Muscle layer of duodenum (tissue), 2 donors: ENCODE measurements around the gene ANP32A.
A peak's percentile ranks its signal among the peaks of the same experiment; 100 is the strongest.

ENCODE experiments used
- H3K27ac ChIP-seq: one replicate; pipeline ENCODE4 v1.7.0; 2013; ENCODE audit warnings: mild to moderate bottlenecking, low read length
- H3K27me3 ChIP-seq: one replicate; pipeline ENCODE4 v1.7.0; 2013; ENCODE audit warnings: low read depth, mild to moderate bottlenecking, control low read depth, low read length
- H3K36me3 ChIP-seq, 2 donors: one replicate each; pipeline ENCODE4 v1.7.0; 2013; ENCODE audit warnings: low read length in 2 of 2, control low read depth in 1 of 2, mild to moderate bottlenecking in 1 of 2; ENCODE audit not compliant: insufficient read depth in 2 of 2, control insufficient read depth in 1 of 2
- H3K4me1 ChIP-seq, 2 donors: one replicate each; pipeline ENCODE4 v1.7.0; 2013; ENCODE audit warnings: low read length in 2 of 2, mild to moderate bottlenecking in 2 of 2, control low read depth in 1 of 2, moderate library complexity in 1 of 2; ENCODE audit not compliant: insufficient read depth in 2 of 2, control insufficient read depth in 1 of 2
- H3K4me3 ChIP-seq, 2 donors: one replicate each; pipeline ENCODE4 v1.7.0; 2013; ENCODE audit warnings: low read length in 2 of 2, low read depth in 1 of 2, mild to moderate bottlenecking in 1 of 2
- H3K9me3 ChIP-seq, 2 donors: one replicate each; pipeline ENCODE4 v1.7.0; 2013; ENCODE audit warnings: low read length in 2 of 2, control low read depth in 1 of 2, mild to moderate bottlenecking in 1 of 2; ENCODE audit not compliant: control insufficient read depth in 1 of 2
- donor health status: healthy.

ANP32A gene

GRCh38 chr15:68843425-68844311, 23.0 kb upstream of the ANP32A start:
- Histone ChIP-seq H3K36me3 (no peaks in the 10 kb centered on the region), H3K9me3 (no peaks in the 10 kb centered on the region), H3K4me1 (peaks cover 0 to 8% of the 10 kb centered on the region in 2 donors), H3K27me3 (peaks cover 17% of the 10 kb centered on the region), H3K4me3 (peak overlapping the region; percentile 34 to 59), H3K27ac (no peak overlapping the region)

GRCh38 chr15:68842958-68843357, 22.3 kb upstream of the ANP32A start:
- no peaks in the 10 kb centered on the region for H3K9me3 ChIP-seq
- no peaks in the 10 kb centered on the region for H3K36me3 ChIP-seq
- H3K4me1 ChIP-seq = peaks cover 0 to 8% of the 10 kb centered on the region in 2 donors
- no peak overlapping the region for H3K27ac ChIP-seq
- no peak overlapping the region for H3K4me3 ChIP-seq
- peaks cover 17% of the 10 kb centered on the region for H3K27me3 ChIP-seq

GRCh38 chr15:68834346-68834745, 13.7 kb upstream of the ANP32A start:
- Histone ChIP-seq H3K27me3 (no peaks in the 10 kb centered on the region), H3K4me1 (no peaks in the 10 kb centered on the region), H3K4me3 (no peak overlapping the region), H3K9me3 (peaks cover 0 to 2% of the 10 kb centered on the region in 2 donors), H3K36me3 (no peaks in the 10 kb centered on the region), H3K27ac (no peak overlapping the region)

GRCh38 chr15:68833700-68834331, 13.1 kb upstream of the ANP32A start:
- Histone ChIP-seq H3K27ac (no peak overlapping the region), H3K4me3 (no peak overlapping the region), H3K36me3 (no peaks in the 10 kb centered on the region), H3K4me1 (no peaks in the 10 kb centered on the region), H3K9me3 (peaks cover 0 to 2% of the 10 kb centered on the region in 2 donors), H3K27me3 (no peaks in the 10 kb centered on the region)

- Histone ChIP-seq H3K27me3 (no peaks in the 10 kb centered on the region), H3K4me1 (no peaks in the 10 kb centered on the region), H3K9me3 (no peaks in the 10 kb centered on the region), H3K27ac (no peak overlapping the region), H3K4me3 (no peak overlapping the region), H3K36me3 (no peaks in the 10 kb centered on the region)
Measured at GRCh38 chr15:68830141-68830785, 9.6 kb upstream of the ANP32A start.

- H3K4me3 ChIP-seq = no peak overlapping the region
- H3K27me3 ChIP-seq = no peaks in the 10 kb centered on the region
- no peaks in the 10 kb centered on the region for H3K36me3 ChIP-seq
- H3K9me3 ChIP-seq = no peaks in the 10 kb centered on the region
- no peaks in the 10 kb centered on the region for H3K4me1 ChIP-seq
- H3K27ac ChIP-seq = no peak overlapping the region
Measured at GRCh38 chr15:68829068-68829467, 8.4 kb upstream of the ANP32A start.

GRCh38 chr15:68823561-68823960, 2.9 kb upstream of the ANP32A start:
- Histone ChIP-seq H3K4me1 (peaks cover 0 to 6% of the 10 kb centered on the region in 2 donors), H3K4me3 (no peak overlapping the region), H3K27ac (no peak overlapping the region), H3K9me3 (no peaks in the 10 kb centered on the region), H3K36me3 (peaks cover 0 to 6% of the 10 kb centered on the region in 2 donors), H3K27me3 (no peaks in the 10 kb centered on the region)

GRCh38 chr15:68822818-68823217, 2.1 kb upstream of the ANP32A start:
- H3K27ac ChIP-seq = no peak overlapping the region
- no peaks in the 10 kb centered on the region for H3K27me3 ChIP-seq
- H3K36me3 ChIP-seq = peaks cover 0 to 6% of the 10 kb centered on the region in 2 donors
- no peaks in the 10 kb centered on the region for H3K9me3 ChIP-seq
- peaks cover 0 to 6% of the 10 kb centered on the region in 2 donors for H3K4me1 ChIP-seq
- H3K4me3 ChIP-seq = no peak overlapping the region

- H3K27me3 ChIP-seq = no peaks in the 10 kb centered on the region
- peak overlapping the region; percentile 51 for H3K27ac ChIP-seq
- peaks cover 0 to 6% of the 10 kb centered on the region in 2 donors for H3K36me3 ChIP-seq
- peak overlapping the region; percentile 73 to 96 for H3K4me3 ChIP-seq
- no peaks in the 10 kb centered on the region for H3K9me3 ChIP-seq
- peaks cover 1 to 7% of the 10 kb centered on the region in 2 donors for H3K4me1 ChIP-seq
Measured at GRCh38 chr15:68821841-68822381, 1.2 kb upstream of the ANP32A start.

GRCh38 chr15:68821190-68821840, 620 bp upstream of the ANP32A start:
- peak overlapping the region; percentile 73 to 96 for H3K4me3 ChIP-seq
- H3K27me3 ChIP-seq = no peaks in the 10 kb centered on the region
- peaks cover 7 to 12% of the 10 kb centered on the region in 2 donors for H3K4me1 ChIP-seq
- H3K36me3 ChIP-seq = peaks cover 0 to 6% of the 10 kb centered on the region in 2 donors
- peak overlapping the region; percentile 51 for H3K27ac ChIP-seq
- no peaks in the 10 kb centered on the region for H3K9me3 ChIP-seq
